K562 treated with DMSO at 1 percent for 24 hours (cell line): ENCODE measurements around the gene EN2. TPM values are rescaled to one million over a fixed set of nuclear protein-coding genes. Genes with fewer than 3 reads are reported as not detected.

ENCODE experiments used
- total RNA-seq: library from RNA; unstranded; fragments of 300-600 nt; gene quantifications from 2 replicates; pipeline ENCODE4 v1.2.3, GENCODE V29; 2022; ENCODE audit warnings: low read depth; ENCODE audit not compliant: insufficient read depth

The EN2 gene
- not detected in 2 replicates for total RNA-seq

GRCh38 chr7:155458111-155458877 is at the start of gene EN2:
Gene EN2, plus strand, starts transcription at chr7:155458129. Its CDS starts 249 bp downstream, at chr7:155458378.

Other genes starting within 250 kb of the EN2 start
- gene INSIG1, start 160.3 kb upstream of the EN2 start, total RNA-seq = 116 and 145 TPM in 2 replicates
- not detected in 2 replicates for gene CNPY1, start 88.4 kb downstream of the EN2 start, total RNA-seq
- gene RBM33, start 186.5 kb downstream of the EN2 start, total RNA-seq = 28.7 and 38.8 TPM in 2 replicates